PC-3 (cell line): ENCODE data around the gene HTT-AS. TPM values are rescaled to one million over a fixed set of nuclear protein-coding genes. Genes with fewer than 3 reads are reported as not detected.

Experiments
- ATAC-seq: fragments of 200-7000 bp; cut with Tn5 transposase; 2 replicates; pipeline ENCODE4 v1.9.1; 2020; ENCODE audit warnings: mild to moderate bottlenecking, moderate library complexity
- BruUV-seq: library from RNA; stranded (reverse); fragments of 400-500 nt; replicated peaks from 2 replicates; lab custom pipeline; 2021; lab: Mats Ljungman, UMichigan
- CTCF ChIA-PET: fragments of 300-600 bp; sonication (Branson Sonifier 250); formaldehyde crosslinking; loops from one replicate; lab custom pipeline; 2022; ENCODE audit warnings: antibody characterized with exemption; lab: Charles Lee
- POLR2A ChIA-PET: fragments of 300-600 bp; sonication (Branson Sonifier 250); formaldehyde crosslinking; loops from one replicate; lab custom pipeline; 2022; ENCODE audit warnings: antibody characterized with exemption; ENCODE audit not compliant: unreplicated experiment; lab: Charles Lee
- DNase-seq: peaks from one replicate; pipeline ENCODE4 v3.0.0-alpha.2; 2015
- H2AFZ ChIP-seq: fragments of 300-600 bp; sonication (generic); 2 replicates; pipeline ENCODE4 v1.6.0; 2016; ENCODE audit warnings: antibody characterized with exemption, low read length
- H3F3A ChIP-seq: fragments of 300-600 bp; sonication (generic); one replicate; pipeline ENCODE4 v1.6.0; 2017; ENCODE audit warnings: antibody characterized with exemption, low read length, control low read depth, mild to moderate bottlenecking; ENCODE audit not compliant: unreplicated experiment
- H3K27ac ChIP-seq: fragments of 300-600 bp; sonication (generic); 2 replicates; pipeline ENCODE4 v1.5.1; 2016; ENCODE audit warnings: mild to moderate bottlenecking, low read length
- H3K27me3 ChIP-seq: fragments of 300-600 bp; sonication (generic); 2 replicates; pipeline ENCODE4 v1.6.1; 2016; ENCODE audit warnings: low read length, mixed read lengths
- H3K36me3 ChIP-seq: fragments of 300-600 bp; sonication (generic); 2 replicates; pipeline ENCODE4 v1.6.1; 2016; ENCODE audit warnings: low read depth, mixed run types, low read length, mixed read lengths
- H3K4me1 ChIP-seq: fragments of 300-600 bp; sonication (generic); 2 replicates; pipeline ENCODE4 v1.5.1; 2016; ENCODE audit warnings: low read length; ENCODE audit not compliant: insufficient read depth
- H3K4me2 ChIP-seq: fragments of 300-600 bp; sonication (generic); 2 replicates; pipeline ENCODE4 v1.6.0; 2016; ENCODE audit warnings: low read length
- H3K4me3 ChIP-seq: fragments of 300-600 bp; sonication (generic); 2 replicates; pipeline ENCODE4 v1.5.1; 2016; ENCODE audit warnings: mild to moderate bottlenecking, low read length, mixed read lengths
- H3K79me2 ChIP-seq: fragments of 300-600 bp; sonication (generic); 2 replicates; pipeline ENCODE4 v1.6.1; 2017; ENCODE audit warnings: low read length, mixed read lengths
- H3K9ac ChIP-seq: fragments of 300-600 bp; sonication (generic); 2 replicates; pipeline ENCODE4 v1.6.0; 2016; ENCODE audit warnings: mild to moderate bottlenecking, low read length
- H3K9me2 ChIP-seq: fragments of 300-600 bp; sonication (generic); replicated peaks from 2 replicates; pipeline ENCODE4 v1.6.1; 2016; ENCODE audit warnings: mixed run types, low read length, mixed read lengths
- H3K9me3 ChIP-seq: fragments of 300-600 bp; sonication (generic); 2 replicates; pipeline ENCODE4 v1.6.1; 2016; ENCODE audit warnings: low read length, mixed read lengths
- H4K20me1 ChIP-seq: fragments of 300-600 bp; sonication (generic); 2 replicates; pipeline ENCODE4 v1.6.1; 2016; ENCODE audit warnings: low read length, mixed read lengths
- CTCF ChIP-seq: fragments of 300-600 bp; sonication (generic); conservative IDR thresholded peaks from 2 replicates; pipeline ENCODE4 v1.5.1; 2017; ENCODE audit warnings: antibody characterized with exemption, low read depth, mild to moderate bottlenecking, low read length
- EZH2 ChIP-seq: fragments of 300-600 bp; sonication (generic); IDR thresholded peaks from one replicate; pipeline ENCODE4 v1.6.1; 2017; ENCODE audit warnings: antibody characterized with exemption, mild to moderate bottlenecking, low read length; ENCODE audit not compliant: unreplicated experiment
- EZH2phosphoT487 ChIP-seq: fragments of 300-600 bp; sonication (generic); IDR thresholded peaks from 2 replicates; pipeline ENCODE4 v1.6.1; 2018; ENCODE audit warnings: mild to moderate bottlenecking, antibody characterized with exemption, low read length, borderline replicate concordance
- intact Hi-C: fragments of 100-400 bp; cut with micrococcal nuclease; formaldehyde crosslinking; loops from 2 replicates; pipeline ENCODE4 v1.9.0; 2023
- total RNA-seq: library from RNA; depleted of rRNA; stranded (reverse); fragments of >200 nt; gene quantifications from 2 replicates; pipeline ENCODE4 v1.2.3, GENCODE V29; 2014

The HTT-AS gene
- total RNA-seq, 1 experiment from 2014 or later, result not detected

GRCh38 chr4:3062471-3062870 is 11.9 kb downstream of the HTT-AS start:
- Histone ChIP-seq H4K20me1 (no peaks in the 10 kb centered on the region), H2AFZ (no peak overlapping the region), H3K9me2 (no peaks in the 10 kb centered on the region), H3K4me1 (no peaks in the 10 kb centered on the region), H3K27me3 (no peaks in the 10 kb centered on the region), H3K36me3 (no peaks in the 10 kb centered on the region), H3K79me2 (no peaks in the 10 kb centered on the region), H3K9ac (no peak overlapping the region), H3K4me2 (no peak overlapping the region), H3F3A (no peaks in the 10 kb centered on the region), H3K4me3 (no peak overlapping the region), H3K9me3 (no peaks in the 10 kb centered on the region), H3K27ac (no peak overlapping the region)
- CTCF ChIA-PET, result no interaction called here
- intact Hi-C loops, result no loop called here
- no peak for ATAC-seq
- POLR2A ChIA-PET, result no interaction called here
- TF ChIP-seq EZH2phosphoT487, result no peak
- TF ChIP-seq CTCF, result no peak
- no peak for TF ChIP-seq EZH2
- no TSS peak for BruUV-seq
- DNase-seq, result no peak

- Histone ChIP-seq H3K4me3 (no peak overlapping the region), H3K27me3 (no peaks in the 10 kb centered on the region), H3K4me1 (no peaks in the 10 kb centered on the region), H2AFZ (no peak overlapping the region), H3F3A (no peaks in the 10 kb centered on the region), H3K27ac (no peak overlapping the region), H4K20me1 (no peaks in the 10 kb centered on the region), H3K9me2 (no peaks in the 10 kb centered on the region), H3K36me3 (peaks cover 4% of the 10 kb centered on the region), H3K79me2 (no peaks in the 10 kb centered on the region), H3K9me3 (no peaks in the 10 kb centered on the region), H3K4me2 (no peak overlapping the region), H3K9ac (no peak overlapping the region)
- TF ChIP-seq EZH2phosphoT487, result no peak
- no peak for TF ChIP-seq EZH2
- TF ChIP-seq CTCF, result no peak
- BruUV-seq, result no TSS peak
- intact Hi-C loops, result no loop called here
- ChIA-PET POLR2A (no interaction called here), CTCF (no interaction called here)
- no peak for ATAC-seq
- no peak for DNase-seq
These were observed 13.4 kb downstream of the HTT-AS start for GRCh38 chr4:3060946-3061345.

- Histone ChIP-seq H3F3A (no peaks in the 10 kb centered on the region), H3K27ac (no peak overlapping the region), H2AFZ (no peak overlapping the region), H3K9ac (no peak overlapping the region), H3K4me2 (no peak overlapping the region), H3K79me2 (no peaks in the 10 kb centered on the region), H3K36me3 (peaks cover 8% of the 10 kb centered on the region), H3K4me3 (no peak overlapping the region), H3K27me3 (no peaks in the 10 kb centered on the region), H3K9me2 (no peaks in the 10 kb centered on the region), H3K9me3 (no peaks in the 10 kb centered on the region), H3K4me1 (no peaks in the 10 kb centered on the region), H4K20me1 (no peaks in the 10 kb centered on the region)
- CTCF ChIA-PET, result no interaction called here
- TF ChIP-seq EZH2phosphoT487 (no peak), EZH2 (no peak), CTCF (no peak)
- BruUV-seq, result no TSS peak
- POLR2A ChIA-PET, result no interaction called here
- ATAC-seq, result no peak
- intact Hi-C loops, result no loop called here
- no peak for DNase-seq
These were observed 14.4 kb downstream of the HTT-AS start for GRCh38 chr4:3059943-3060342.
